Neural cell (in vitro differentiated cells): Measurements from ENCODE around the gene MICA. TPM values are rescaled to one million over a fixed set of nuclear protein-coding genes. Genes with fewer than 3 reads are reported as not detected.

Source experiments
- H2AFZ ChIP-seq: fragments of 200-600, 300-800 bp; sonication (generic), shearing (Covaris generic); 2 replicates; pipeline ENCODE4 v1.6.0; 2014; ENCODE audit warnings: low read depth, mild to moderate bottlenecking, antibody characterized with exemption, low read length, moderate library complexity
- H3F3A ChIP-seq: fragments of 200-600 bp; shearing (Covaris generic); 2 replicates; pipeline ENCODE4 v1.6.1; 2016; ENCODE audit warnings: mild to moderate bottlenecking, moderate library complexity, mixed read lengths, antibody characterized with exemption, low read length; ENCODE audit not compliant: insufficient read depth, poor library complexity, severe bottlenecking
- H3K27ac ChIP-seq: fragments of 200-600, 300-800 bp; sonication (generic), shearing (Covaris generic); 2 replicates; pipeline ENCODE4 v1.5.1; 2014; ENCODE audit warnings: mild to moderate bottlenecking, low read length, moderate library complexity
- H3K27me3 ChIP-seq: fragments of 300-800, 200-600 bp; sonication (generic), shearing (Covaris generic); 2 replicates; pipeline ENCODE4 v1.6.0; 2014; ENCODE audit warnings: mild to moderate bottlenecking, low read depth, low read length, moderate library complexity; ENCODE audit not compliant: insufficient read depth
- H3K36me3 ChIP-seq: fragments of 300-800, 200-600 bp; sonication (generic), shearing (Covaris generic); 2 replicates; pipeline ENCODE4 v1.5.1; 2014; ENCODE audit warnings: mild to moderate bottlenecking, antibody characterized with exemption, low read length, moderate library complexity; ENCODE audit not compliant: insufficient read depth
- H3K4me2 ChIP-seq: fragments of 300-800, 200-600 bp; sonication (generic), shearing (Covaris generic); 2 replicates; pipeline ENCODE4 v1.6.0; 2014; ENCODE audit warnings: mild to moderate bottlenecking, low read length
- H3K4me3 ChIP-seq: fragments of 300-800, 200-600 bp; sonication (generic), shearing (Covaris generic); 2 replicates; pipeline ENCODE4 v1.5.1; 2014; ENCODE audit warnings: mild to moderate bottlenecking, low read length, moderate library complexity
- H3K79me2 ChIP-seq: fragments of 200-600 bp; shearing (Covaris generic); replicated peaks from 2 replicates; pipeline ENCODE4 v1.6.0; 2014; ENCODE audit warnings: mild to moderate bottlenecking, low read length, moderate library complexity; ENCODE audit not compliant: insufficient read depth
- H3K9ac ChIP-seq: fragments of 300-800, 200-600 bp; sonication (generic), shearing (Covaris generic); 2 replicates; pipeline ENCODE4 v1.6.1; 2016; ENCODE audit warnings: mild to moderate bottlenecking, low read length, mixed read lengths
- H3K9me2 ChIP-seq: fragments of 200-600 bp; shearing (Covaris generic); 2 replicates; pipeline ENCODE4 v1.6.1; 2016; ENCODE audit warnings: mild to moderate bottlenecking, low read length, mixed read lengths; ENCODE audit not compliant: insufficient read depth
- H3K9me3 ChIP-seq: fragments of 200-600, 300-800 bp; sonication (generic), shearing (Covaris generic); 2 replicates; pipeline ENCODE4 v1.6.1; 2016; ENCODE audit warnings: mild to moderate bottlenecking, mixed run types, low read length, moderate library complexity, mixed read lengths
- H4K20me1 ChIP-seq: fragments of 200-600 bp; shearing (Covaris generic); 2 replicates; pipeline ENCODE4 v1.6.1; 2016; ENCODE audit warnings: mild to moderate bottlenecking, mixed run types; ENCODE audit not compliant: insufficient read depth
- CTCF ChIP-seq: fragments of 450-650 bp; IDR thresholded peaks from 2 replicates; pipeline ENCODE4 v1.5.1; 2014; ENCODE audit warnings: antibody characterized with exemption, mild to moderate bottlenecking, moderate library complexity; ENCODE audit not compliant: poor library complexity, severe bottlenecking
- EP300 ChIP-seq: fragments of 450-650 bp; conservative IDR thresholded peaks from 2 replicates; pipeline ENCODE4 v1.6.1; 2014; ENCODE audit warnings: antibody characterized with exemption, mild to moderate bottlenecking, moderate library complexity; ENCODE audit not compliant: poor library complexity, severe bottlenecking
- EZH2 ChIP-seq: fragments of 200-600, 300-800 bp; shearing (Covaris generic), sonication (generic); IDR thresholded peaks from 2 replicates; pipeline ENCODE4 v1.6.1; 2014; ENCODE audit warnings: antibody characterized with exemption, low read length, borderline replicate concordance, mild to moderate bottlenecking; ENCODE audit not compliant: insufficient read depth, poor library complexity, severe bottlenecking
- MXI1 ChIP-seq: fragments of 450-650 bp; conservative IDR thresholded peaks from 2 replicates; pipeline ENCODE4 v1.6.1; 2014; ENCODE audit warnings: antibody characterized with exemption, mild to moderate bottlenecking; ENCODE audit not compliant: poor library complexity, severe bottlenecking
- POLR2AphosphoS5 ChIP-seq: IDR thresholded peaks from 2 replicates; pipeline ENCODE4 v1.6.1; 2012
- RAD21 ChIP-seq: fragments of 450-650 bp; conservative IDR thresholded peaks from 2 replicates; pipeline ENCODE4 v1.6.1; 2014; ENCODE audit warnings: antibody characterized with exemption, mild to moderate bottlenecking, moderate library complexity
- REST ChIP-seq: IDR thresholded peaks from 2 replicates; pipeline ENCODE4 v1.6.1; 2012; ENCODE audit warnings: borderline replicate concordance
- SMC3 ChIP-seq: fragments of 450-650 bp; conservative IDR thresholded peaks from 2 replicates; pipeline ENCODE4 v1.6.1; 2014; ENCODE audit warnings: antibody characterized with exemption, mild to moderate bottlenecking, moderate library complexity; ENCODE audit not compliant: poor library complexity
- TAF1 ChIP-seq: IDR thresholded peaks from 2 replicates; pipeline ENCODE4 v1.6.1; 2012; ENCODE audit warnings: low read depth
- polyA plus RNA-seq: library from polyadenylated mRNA; depleted of rRNA; stranded (reverse); fragments of >200 nt; gene quantifications from 2 replicates; pipeline ENCODE4 v1.2.3, GENCODE V29; 2014

MICA gene
- polyA plus RNA-seq, 1 donor from 2014 or later, result 0.87 TPM

- no peaks in the 10 kb centered on the region for H3K9me2 ChIP-seq
Measured at GRCh38 chr6:31397901-31398525, 5.4 kb upstream of the MICA start.

GRCh38 chr6:31399589-31400466, 3.6 kb upstream of the MICA start:
- Histone ChIP-seq H3K27ac (no peak overlapping the region), H4K20me1 (no peaks in the 10 kb centered on the region), H3K36me3 (no peaks in the 10 kb centered on the region), H3K4me2 (no peak overlapping the region), H3K27me3 (peaks cover 45% of the 10 kb centered on the region), H3F3A (no peaks in the 10 kb centered on the region), H3K79me2 (no peaks in the 10 kb centered on the region), H3K4me3 (peak overlapping the region; percentile 67), H3K9me2 (no peaks in the 10 kb centered on the region), H3K9me3 (no peaks in the 10 kb centered on the region), H3K9ac (peak overlapping the region; percentile 48), H2AFZ (peak overlapping the region; percentile 40)
- no peak for TF ChIP-seq EZH2
- no peak for TF ChIP-seq POLR2AphosphoS5
- TF ChIP-seq EP300, result no peak
- TF ChIP-seq TAF1, result no peak
- peak; percentile 14 for TF ChIP-seq MXI1
- peak; percentile 81 for TF ChIP-seq CTCF
- peak; percentile 68 for TF ChIP-seq SMC3
- TF ChIP-seq REST, result peak; percentile 46
- peak; percentile 67 for TF ChIP-seq RAD21

More at GRCh38 chr6:31397901-31398525, 5.4 kb upstream of the MICA start:
- Histone ChIP-seq H3K9ac (no peak overlapping the region), H4K20me1 (no peaks in the 10 kb centered on the region), H3K4me3 (no peak overlapping the region), H3K27ac (no peak overlapping the region), H3F3A (no peaks in the 10 kb centered on the region), H3K9me3 (no peaks in the 10 kb centered on the region), H3K36me3 (no peaks in the 10 kb centered on the region), H3K4me2 (no peak overlapping the region), H3K79me2 (no peaks in the 10 kb centered on the region), H3K27me3 (peaks cover 30% of the 10 kb centered on the region), H2AFZ (no peak overlapping the region)
- no peak for TF ChIP-seq REST
- TF ChIP-seq EZH2, result no peak
- no peak for TF ChIP-seq TAF1
